MM.1S (cell line): ENCODE data around the gene LRMDA.

ENCODE experiments used
- CTCF ChIP-seq: fragments of 300-600 bp; sonication (generic); IDR thresholded peaks from 2 replicates; pipeline ENCODE4 v1.5.1; 2016; ENCODE audit warnings: antibody characterized with exemption, low read length, mixed read lengths
- EZH2phosphoT487 ChIP-seq: fragments of 300-600 bp; sonication (generic); IDR thresholded peaks from 2 replicates; pipeline ENCODE4 v1.6.1; 2018; ENCODE audit warnings: antibody characterized with exemption, low read length

- TF ChIP-seq CTCF (no peak), EZH2phosphoT487 (no peak)
Observed at GRCh38 chr10:75446508-75446907, 15.1 kb downstream of the LRMDA start.
